PC-9 (cell line): Measurements from ENCODE around the gene DPP7.

ENCODE experiments used
- CTCF ChIP-seq: fragments of 200-600 bp; sonication (generic); conservative IDR thresholded peaks from 2 replicates; pipeline ENCODE4 v1.6.1; 2017; ENCODE audit warnings: mixed run types, antibody characterized with exemption, mild to moderate bottlenecking, moderate library complexity
- EZH2 ChIP-seq: fragments of 200-600 bp; sonication (generic); IDR thresholded peaks from 2 replicates; pipeline ENCODE4 v1.8.0; 2017; ENCODE audit warnings: antibody characterized with exemption, low read depth

DNA sequence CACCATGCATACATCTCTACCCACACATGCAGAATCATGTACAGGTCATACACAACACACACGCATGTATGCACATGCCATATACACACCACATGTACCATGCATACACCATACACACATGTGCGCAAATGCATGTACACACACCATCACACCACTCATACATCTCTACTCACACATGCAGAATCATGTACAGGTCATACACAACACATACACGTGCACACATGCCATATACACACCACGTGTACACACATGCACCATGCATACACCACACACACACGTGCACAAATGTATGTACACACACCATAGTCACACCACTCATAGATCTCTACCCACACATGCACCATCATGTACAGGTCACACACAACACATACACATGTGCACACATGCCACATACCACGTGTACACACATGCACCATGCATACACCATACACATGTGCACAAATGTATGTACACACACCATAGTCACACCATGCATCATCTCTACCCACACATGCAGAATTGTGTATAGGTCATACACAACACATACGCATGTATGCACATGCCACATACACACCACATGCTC is 38.4 kb upstream of the DPP7 start:
- TF ChIP-seq CTCF: no peak
- TF ChIP-seq EZH2: no peak
